OCI-LY7 (cell line): ENCODE measurements around the gene EVI5.

Source experiments
- CTCF ChIP-seq: fragments of 200-600 bp; sonication (generic); conservative IDR thresholded peaks from 2 replicates; pipeline ENCODE4 v1.5.1; 2014; ENCODE audit warnings: mild to moderate bottlenecking, antibody characterized with exemption, low read length, moderate library complexity, mixed read lengths
- EZH2phosphoT487 ChIP-seq: fragments of 200-600 bp; sonication (generic); IDR thresholded peaks from 2 replicates; pipeline ENCODE4 v1.6.1; 2018; ENCODE audit warnings: low read depth, borderline replicate concordance, mild to moderate bottlenecking, mixed run types, antibody characterized with exemption, low read length, moderate library complexity, mixed read lengths

DNA sequence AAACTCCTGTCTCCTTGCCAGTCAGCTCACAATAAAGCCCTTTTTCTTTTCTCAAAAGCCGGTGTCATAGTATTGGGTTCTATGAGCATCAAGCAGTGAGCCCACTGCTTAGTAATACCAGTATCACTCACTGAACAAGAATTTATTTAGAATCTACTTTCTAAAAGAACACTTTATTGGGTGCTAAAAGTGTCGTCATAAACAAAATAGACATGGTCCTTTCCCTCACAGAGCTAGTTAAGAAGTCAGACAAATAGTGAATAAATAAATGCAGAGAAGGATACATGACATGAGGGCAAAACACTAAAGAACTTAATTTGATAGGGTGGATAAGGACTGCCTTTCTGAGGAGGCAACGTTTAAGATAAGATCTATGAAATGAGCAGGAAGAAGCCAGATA is 32.2 kb downstream of the EVI5 start:
- TF ChIP-seq CTCF: no peak
- no peak for TF ChIP-seq EZH2phosphoT487
